GM19193 (cell line): ENCODE results near the gene LYZL4.

Experiments used
- POLR2A ChIP-seq: IDR thresholded peaks from 4 replicates; pipeline ENCODE4 v1.6.1; 2011; ENCODE audit not compliant: insufficient read depth, insufficient read length; ENCODE audit errors: extremely low read depth

LYZL4 gene, protein sequence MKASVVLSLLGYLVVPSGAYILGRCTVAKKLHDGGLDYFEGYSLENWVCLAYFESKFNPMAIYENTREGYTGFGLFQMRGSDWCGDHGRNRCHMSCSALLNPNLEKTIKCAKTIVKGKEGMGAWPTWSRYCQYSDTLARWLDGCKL

DNA sequence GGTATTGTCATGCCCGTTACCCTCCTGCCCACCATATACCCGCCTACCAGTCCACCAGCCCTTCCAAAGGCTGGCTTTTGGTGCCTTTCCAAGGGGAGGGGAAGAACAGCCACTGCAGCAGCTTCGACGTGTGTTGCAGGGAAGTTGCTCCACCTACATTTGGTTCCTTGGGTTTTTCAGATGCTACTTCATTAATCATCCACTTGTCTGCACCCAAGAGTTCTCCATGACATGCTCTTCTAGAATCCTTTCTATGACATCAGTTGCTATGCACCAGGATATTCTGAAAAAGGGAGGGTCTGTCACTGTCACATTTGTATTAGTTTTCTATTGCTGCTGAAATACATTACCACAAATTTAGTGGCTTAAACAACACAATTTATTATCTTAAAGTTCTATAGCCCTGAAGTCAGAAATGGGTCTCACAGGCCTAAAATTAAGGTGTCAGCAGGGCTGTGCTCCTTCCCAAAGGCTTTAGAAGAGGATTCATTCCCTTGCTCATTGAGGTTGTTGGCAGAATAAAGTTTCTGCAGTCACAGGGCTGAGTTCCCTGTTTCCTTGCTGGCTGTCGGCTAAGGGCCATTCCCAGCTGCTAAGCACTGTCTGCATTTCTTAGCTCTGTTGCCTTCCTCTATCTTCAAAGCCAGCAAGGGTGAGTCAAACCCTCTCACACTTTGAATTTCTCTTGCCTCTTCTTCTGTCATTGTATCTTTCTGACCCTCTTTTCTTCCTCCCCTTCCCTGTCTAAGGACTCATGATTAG, at the start of gene LYZL4:
LYZL4 (minus strand) TSS at position 241 of the 762 bp plus-strand sequence. CDS start 3,359 bp downstream, outside the sequence.
- TF ChIP-seq POLR2A: no peak

DNA sequence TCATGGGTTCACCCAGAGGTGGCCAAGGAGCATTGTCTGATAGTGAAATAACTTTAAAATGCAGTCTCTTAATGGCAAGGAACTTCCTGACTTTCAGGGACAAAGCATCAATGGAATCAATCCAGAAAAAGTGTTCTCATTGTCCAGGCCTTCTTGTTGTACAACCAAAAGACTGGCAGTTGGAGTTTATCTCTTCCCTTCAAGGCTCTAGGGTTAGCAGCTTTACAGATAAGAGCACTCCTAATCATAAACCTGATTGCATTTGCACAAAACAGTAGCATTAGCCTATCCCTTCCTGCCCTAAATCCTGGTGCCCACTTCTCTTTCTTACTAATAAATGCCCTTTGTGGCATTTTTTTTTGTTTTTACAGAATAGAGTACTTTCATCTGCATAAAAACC, 48.7 kb upstream of the LYZL4 start:
- TF ChIP-seq POLR2A: no peak

DNA sequence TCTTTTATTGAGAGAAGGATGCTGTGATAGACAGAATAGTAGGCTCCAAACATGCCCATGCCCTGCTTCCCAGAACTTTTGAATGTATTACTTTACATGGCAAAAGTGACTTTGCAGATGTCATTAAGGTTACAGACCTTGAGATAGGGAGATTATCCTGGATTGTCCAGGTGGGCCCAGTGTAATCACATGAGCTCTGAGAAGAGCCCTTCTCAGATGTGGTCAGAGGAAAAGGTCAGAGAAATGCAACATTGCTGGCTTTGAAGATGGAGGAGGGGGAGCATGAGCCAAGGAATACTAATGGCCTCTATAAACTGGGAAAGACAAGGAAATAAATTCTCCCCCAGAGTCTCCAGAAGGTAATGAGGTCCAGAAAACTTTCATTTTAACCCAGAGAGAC, 45.8 kb upstream of the LYZL4 start:
- no peak for TF ChIP-seq POLR2A

DNA sequence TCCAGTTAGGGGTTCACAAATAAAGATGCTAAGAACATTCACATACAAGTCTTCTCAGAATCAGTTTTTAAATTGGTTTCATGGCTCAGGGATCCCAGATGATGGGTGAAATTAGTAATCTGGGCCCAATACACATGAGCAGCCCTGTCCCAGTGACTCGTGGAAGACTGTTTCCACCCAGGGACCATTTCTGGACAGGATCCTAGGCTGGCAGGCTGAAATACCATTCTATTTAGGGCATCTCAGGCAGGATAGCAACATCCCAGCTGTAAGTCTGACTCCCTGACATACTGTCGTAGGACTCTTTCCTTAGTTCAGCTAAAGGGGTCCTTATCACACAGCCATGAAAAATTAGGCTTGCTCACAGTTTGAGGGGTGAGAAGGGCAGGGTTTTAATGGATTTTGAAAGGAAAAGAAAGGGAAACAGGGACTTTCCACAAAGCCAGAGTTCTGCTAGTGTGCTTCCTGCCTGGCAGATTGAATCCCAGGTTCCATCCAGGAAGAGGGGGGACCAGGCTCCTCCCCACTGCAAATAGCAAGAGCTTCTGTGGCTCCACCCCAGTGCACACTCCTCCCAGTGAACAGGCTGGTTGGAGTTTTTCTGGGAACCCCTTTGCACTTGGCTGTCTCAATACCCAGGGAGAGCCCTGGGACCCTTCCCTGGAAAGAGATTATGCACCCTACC, 41.3 kb upstream of the LYZL4 start:
- TF ChIP-seq POLR2A: no peak

DNA sequence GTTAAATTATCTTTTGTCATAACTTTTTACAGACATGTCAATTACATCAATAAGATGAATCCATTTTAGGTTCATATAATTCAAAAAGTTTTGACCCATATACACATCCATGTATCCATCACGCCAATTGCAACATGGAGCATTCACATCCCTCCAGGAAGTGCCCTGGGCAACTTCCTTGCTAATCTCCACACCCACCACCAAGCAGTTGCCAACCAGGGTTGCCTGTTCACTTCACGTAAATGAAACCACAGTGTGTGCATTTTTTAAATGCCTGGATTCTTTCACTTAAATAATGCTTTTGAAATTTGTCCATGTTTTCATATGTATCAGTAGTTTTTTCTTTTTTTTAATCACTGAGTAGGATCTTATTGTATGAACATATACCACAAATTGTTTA, 40.7 kb upstream of the LYZL4 start:
- no peak for TF ChIP-seq POLR2A

DNA sequence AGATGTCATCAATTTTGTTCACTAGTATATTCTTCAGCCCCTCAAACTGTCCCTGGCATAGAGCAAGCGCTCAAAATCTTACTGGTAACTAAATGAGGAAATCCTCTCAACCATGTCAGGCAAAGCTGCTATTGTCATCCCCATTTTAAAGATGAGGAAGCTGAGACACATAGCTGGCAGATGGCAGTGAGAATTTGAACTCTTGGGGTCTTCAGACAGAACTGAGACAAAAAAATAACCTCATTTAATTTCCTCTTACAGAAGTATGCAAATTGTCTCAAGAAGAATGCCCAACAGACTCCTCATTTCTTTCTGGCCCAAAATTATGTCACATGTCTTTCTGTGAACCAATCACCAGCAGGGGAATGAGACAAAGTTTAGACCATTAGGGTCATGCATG, 40.2 kb upstream of the LYZL4 start:
- no peak for TF ChIP-seq POLR2A

DNA sequence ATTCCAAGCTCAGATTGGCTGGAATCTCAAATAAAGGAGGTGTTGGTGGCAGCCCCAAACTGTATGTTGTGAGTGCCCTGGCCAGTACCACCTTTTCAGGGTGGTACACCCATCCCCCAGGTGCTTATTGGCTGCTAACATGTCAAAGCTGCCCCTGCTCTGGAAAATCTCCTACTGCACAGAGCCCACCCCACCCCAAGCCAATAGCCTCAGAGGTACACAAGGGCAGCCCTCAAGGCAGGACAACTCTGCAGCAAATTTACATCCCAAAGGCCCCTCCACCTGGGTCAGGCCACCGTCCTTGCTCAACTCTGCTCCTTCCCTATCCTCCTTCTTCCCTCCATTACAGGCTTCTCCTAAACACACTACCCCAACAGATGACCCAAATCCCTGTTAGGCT, 37.1 kb upstream of the LYZL4 start:
- TF ChIP-seq POLR2A: no peak

DNA sequence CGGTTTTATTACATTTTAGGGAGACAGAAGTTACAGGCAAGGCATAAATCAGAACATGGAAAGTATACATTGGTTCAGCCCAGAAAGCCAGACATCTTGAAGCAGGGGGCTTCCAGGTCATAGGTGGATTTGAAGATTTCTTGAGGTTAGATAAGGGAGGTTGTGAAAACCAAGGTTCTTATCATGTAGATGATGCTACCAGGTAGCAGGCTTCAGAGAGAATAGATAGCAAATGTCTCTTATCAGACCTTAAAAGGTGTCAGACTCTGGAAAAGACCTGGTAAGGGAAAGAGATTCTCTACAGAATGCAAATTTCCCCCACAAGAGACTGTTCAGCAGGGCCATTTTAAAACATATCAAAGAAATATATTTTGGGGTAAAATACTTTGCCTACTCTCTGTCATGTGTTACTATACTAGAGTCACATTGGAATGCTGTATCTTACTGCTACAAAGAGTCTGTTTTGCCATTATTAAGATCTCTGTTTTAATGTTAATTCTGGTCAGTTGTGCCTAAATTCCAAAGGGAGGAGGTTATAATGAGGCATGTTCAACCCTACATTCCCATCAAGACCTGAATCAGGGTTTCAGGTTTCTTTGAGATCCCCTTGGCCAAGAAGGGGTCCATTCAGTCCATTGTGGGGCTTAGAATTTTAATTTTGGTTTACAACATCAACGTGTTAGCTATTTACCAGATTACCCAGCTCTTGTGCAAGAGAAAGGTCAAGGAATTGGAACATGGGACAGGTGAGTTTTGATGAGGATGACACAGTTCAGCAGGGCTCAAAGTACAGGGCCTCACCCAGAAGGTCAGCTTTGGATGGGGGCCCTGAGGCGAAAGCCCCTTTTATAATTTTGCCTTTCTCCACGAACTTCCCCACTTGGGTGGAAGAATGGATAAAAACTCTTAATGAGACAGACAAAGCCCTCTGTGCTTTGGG, 36.0 kb upstream of the LYZL4 start:
- TF ChIP-seq POLR2A: no peak

DNA sequence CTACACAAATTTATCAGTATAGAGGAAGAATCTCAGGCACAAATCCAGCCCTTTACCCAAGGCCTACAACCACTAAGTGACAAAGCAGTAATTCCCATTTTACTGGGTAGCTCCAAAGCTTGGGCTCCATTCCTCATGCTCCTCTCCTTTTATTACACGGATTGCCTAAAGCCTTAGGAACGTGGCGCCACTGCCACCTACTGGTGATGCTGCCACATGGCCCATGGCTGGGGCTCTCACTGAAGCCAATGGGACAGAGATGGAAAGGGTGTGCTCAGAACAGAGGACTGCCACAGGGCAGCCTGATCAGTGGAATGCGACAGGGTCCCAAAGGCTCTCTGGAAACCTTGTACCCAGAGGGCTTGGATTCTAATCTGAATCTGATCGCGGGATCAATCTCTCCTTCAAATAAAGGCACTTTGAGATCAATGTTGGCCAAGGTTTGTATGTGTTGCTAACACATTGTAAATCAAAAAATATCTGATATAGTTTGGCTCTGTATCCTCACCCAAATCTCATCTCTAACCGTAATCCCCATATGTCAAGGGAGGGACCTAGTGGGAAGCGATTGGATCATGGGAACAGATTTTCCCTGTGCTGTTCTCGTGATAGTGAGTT, 33.5 kb upstream of the LYZL4 start:
- TF ChIP-seq POLR2A: no peak

DNA sequence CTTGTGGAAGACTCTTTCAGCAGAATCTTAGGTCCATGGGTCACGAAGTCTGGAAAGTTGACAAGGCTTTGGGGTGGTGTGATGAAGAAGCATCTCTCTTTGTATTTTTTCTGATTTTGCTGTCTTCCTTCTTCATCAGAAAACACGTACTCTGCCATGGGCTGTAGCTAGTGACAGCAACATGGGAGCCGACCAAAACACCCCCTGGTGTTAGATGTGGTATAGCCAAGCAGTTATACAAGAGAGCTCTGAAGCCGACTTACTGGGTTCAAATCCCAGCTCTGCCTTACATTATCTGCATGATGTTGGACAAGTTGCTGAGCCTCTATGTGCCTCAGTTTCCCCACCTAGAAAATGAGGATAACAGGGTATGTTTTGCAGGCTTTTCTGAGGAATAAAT, 32.9 kb upstream of the LYZL4 start:
- TF ChIP-seq POLR2A: no peak

DNA sequence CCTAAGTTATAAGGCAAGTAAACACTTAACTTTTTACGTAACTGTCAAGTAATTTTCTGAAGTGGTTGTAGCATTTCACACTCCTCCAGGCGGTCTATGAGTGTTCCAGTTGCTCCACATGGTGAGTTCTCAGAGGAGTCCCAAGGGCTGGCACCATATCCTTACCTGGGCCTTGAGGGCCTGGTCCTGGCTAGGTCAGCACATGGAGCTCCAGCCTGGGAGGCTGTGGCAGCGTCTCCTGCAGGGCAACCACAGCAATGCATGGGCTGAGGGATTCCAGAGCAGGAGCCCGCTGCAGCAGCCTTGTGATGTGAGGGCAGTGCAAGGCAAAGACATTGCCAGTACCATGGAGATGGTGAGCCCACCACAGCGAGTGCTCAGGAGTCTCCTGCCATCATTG, 32.2 kb upstream of the LYZL4 start:
- TF ChIP-seq POLR2A: no peak

DNA sequence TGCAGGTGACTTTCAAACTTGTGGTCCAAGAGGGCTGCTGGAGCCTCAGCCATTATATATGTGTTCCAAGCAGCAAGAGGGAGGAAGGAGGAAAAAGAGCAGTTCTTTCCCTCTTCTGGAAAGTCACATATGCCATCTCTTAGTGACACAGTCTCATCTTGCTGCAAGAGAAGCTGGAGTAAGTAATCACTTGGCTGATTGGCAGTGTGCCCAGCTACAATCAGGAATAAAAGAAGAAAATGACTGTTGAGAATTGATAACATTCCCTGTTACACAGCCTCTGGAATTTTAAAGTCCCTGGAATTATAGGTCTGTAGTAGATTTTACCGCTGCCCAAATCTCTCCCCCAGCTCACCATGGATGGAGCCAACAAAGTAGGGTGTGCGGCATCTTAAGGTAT, 31.4 kb upstream of the LYZL4 start:
- TF ChIP-seq POLR2A: no peak

DNA sequence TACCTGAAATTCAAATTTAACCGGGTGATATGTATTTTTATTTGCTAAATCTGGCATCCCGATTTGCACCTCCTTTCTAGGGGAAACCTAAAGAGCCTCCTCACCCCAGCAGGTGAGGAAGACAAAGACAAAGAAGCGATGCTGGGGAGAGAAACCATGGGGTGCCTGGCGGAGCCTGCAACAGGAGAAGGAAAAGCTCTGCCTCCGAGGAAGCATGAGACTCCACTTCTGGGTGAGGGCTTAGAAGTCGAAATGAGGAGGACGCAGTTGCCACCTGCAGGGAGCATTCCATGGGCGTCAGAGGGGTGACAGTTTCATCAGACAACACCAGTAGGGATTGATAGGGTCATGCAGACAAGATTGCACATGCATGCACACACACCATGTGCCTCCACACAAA, 30.5 kb upstream of the LYZL4 start:
- no peak for TF ChIP-seq POLR2A

DNA sequence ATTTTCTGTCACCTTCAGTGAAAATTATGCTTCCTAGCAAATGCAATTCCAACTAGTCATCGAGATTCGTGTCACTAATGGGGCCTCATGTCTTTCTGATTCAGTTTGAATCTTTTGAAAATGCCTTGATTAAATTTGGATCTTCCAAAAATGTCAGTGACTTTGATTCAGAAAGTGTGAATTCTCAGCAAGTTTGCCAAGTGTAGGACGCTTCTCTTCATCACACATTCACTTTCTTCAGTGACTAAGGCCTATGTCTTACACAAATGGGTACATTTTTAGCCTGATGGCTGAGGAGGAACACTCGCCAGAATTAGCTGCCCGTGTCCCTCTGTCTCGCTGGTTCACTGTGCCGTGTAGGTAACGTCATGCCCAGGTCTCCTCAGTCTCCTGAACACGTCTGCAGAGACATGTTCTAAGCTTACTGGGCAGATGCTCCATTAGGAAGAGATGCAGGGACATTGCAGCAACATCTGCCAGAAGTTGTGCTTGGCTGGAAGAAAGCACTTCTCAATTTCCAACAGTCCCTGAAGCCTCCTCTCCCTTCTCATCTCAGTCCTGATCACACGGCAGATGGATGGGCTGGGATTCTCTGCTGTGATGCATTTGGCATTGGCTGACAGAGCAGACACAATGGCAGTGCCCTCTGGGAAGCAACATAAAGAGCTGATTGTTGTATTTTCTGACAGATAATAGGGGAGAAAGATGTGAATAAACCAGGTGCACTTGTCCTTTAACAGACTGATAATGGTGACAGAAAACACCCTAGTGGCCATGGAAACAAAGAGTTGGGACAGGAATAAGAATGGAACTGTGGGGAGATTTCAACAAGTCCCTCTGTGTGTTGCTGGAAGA, 29.1 kb upstream of the LYZL4 start:
- TF ChIP-seq POLR2A: no peak
